Raji (cell line): Measurements from ENCODE around the gene DMBX1.

Experiments used
- POLR2A ChIP-seq: IDR thresholded peaks from 2 replicates; pipeline ENCODE4 v1.6.1; 2011; ENCODE audit warnings: low read depth, low read length, control low read depth; ENCODE audit not compliant: insufficient read depth

Gene DMBX1

DNA sequence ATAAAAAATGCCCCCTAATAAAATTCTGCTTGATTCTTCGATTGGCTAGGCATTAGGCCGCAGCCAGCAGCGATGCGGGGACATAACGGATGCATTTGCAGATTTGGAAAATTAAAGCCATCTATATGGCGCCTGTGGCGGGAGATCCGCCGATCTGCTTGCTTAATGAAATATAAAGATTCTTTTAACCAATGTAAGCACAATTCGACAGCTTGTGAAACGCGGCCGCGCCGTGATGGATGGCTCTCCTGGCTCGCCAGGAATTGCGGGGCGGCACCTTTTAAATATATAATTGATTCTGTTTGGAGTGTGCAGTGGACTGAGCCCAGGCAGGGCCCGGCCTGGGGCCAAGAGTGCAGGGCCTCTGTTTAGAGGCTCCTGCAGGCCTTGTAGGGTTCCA lies 8.0 kb downstream of the DMBX1 start:
- no peak for TF ChIP-seq POLR2A

DNA sequence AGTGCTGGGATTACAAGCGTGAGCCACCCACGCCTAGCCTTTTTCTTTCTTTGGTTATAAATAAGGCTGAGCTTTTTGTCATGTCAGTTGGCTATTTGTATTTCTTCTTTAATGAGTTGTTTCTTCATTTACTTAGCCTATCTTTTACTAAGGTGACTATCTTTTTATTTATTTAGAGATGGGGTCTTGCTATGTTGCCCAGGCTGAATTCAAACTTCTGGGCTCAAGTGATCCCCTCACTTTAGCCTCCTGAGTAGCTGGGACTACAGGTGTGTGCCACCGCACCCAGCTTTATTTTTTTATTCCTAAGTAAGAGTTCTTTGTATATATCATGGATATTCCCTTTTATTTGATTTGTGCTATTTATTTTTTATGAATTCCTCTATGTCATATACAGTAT lies 11.9 kb downstream of the DMBX1 start:
- TF ChIP-seq POLR2A: no peak

DNA sequence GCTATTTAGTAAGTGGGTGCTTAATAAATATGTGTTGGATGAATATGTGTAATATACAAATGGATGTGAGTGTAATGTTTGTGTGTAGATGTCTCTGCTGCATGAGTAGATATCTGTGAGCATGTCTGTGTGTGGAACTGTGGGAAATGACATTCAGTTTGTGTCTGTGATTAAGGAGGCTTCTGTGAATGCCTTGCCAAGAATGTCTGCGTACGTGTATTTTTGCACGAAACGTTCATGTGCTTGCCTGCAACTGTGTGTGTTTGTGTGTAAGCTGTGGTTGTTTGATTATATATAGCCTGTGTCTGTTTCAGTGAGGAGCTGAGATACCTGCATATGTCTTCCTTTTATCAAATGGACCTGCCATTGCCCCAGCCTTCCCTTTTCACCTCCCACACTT lies 13.8 kb downstream of the DMBX1 start:
- no peak for TF ChIP-seq POLR2A

DNA sequence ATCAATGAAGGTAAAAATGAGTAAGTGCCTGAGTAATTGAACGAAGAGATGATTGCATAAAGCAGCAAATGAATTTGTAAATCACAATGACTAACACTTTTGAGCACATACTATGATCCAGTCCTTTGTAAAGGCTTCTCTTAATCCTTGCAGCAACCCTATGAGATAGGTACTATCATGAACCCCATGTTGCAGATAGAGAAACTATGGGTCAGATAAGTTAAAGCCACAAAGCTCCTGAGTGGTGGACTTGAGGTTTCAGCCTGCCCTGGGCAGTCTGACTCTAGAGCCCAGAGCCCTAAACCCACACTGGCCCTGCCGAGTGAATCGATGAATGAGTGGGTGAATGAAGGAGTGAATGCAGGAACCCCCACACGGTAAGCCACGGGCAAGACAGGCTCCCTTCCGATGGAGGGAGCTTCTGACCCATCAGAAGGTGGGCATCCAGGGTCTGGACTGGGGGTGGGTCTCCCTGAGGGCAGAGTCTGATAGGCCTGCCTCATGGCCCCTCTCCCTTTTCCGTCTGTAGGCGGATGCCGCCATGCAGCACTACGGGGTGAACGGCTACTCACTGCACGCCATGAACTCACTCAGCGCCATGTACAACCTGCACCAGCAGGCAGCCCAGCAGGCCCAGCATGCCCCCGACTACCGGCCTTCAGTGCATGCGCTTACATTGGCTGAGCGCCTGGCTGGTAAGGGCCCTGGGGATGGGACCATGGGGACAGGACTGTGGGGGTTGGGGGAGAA lies 17.0 kb downstream of the DMBX1 start:
- no peak for TF ChIP-seq POLR2A

DNA sequence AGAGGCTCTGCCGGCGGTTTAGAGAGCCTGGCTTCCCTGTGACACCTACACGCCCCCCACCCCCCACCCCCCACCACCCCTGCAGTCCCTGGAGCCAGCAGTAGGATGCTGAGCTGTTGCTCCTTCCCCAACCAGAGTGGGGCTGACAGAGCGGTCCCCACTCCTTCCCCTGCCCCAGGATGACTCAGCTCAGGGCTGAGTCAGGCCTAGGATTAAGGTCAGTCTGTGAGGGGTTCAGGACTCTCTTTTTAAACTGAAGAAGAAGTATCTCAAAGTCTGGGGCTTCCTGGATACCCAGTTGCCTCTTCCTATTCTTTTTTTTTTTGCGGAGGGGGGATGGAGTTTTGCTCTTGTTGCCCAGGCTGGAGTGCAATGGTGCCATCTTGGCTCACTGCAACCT lies 19.1 kb downstream of the DMBX1 start:
- TF ChIP-seq POLR2A: no peak

DNA sequence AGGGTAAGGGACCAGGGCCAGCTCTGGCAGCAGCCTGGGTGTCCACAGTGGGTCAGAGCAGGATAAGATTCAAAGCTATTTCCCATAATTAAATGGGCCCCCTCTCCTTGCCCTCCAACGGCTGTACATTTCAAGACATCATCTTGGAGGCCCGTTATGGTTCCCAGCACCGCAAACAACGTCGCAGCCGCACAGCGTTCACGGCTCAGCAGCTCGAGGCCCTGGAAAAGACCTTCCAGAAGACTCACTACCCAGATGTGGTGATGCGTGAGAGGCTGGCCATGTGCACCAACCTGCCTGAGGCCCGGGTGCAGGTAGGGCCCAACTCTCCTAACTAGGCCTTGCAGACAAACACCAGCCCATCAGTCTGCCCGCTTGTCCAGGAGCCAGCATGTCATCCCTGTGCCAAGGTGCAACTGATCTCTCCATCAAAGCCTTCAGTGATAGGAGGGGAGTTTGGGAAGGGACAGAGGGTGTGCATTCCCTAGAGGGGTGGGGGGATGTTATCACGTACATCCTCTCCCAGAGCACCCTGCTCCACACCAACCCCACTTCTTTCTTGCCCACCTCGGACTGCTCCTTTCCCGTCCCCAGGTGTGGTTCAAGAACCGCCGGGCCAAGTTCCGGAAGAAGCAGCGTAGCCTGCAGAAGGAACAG lies 20.8 kb downstream of the DMBX1 start:
- no peak for TF ChIP-seq POLR2A

DNA sequence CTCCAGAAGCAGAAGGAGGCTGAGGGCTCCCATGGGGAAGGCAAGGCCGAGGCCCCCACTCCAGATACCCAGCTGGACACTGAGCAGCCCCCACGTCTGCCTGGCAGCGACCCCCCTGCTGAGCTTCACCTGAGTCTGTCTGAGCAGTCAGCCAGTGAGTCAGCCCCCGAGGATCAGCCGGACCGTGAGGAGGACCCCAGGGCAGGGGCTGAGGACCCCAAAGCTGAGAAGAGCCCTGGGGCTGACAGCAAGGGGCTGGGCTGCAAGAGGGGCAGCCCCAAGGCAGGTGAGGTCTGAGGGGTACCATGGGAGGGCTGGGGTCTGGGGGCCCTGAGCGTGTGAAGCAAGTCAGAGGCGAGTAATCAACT lies 21.3 kb downstream of the DMBX1 start:
- no peak for TF ChIP-seq POLR2A

DNA sequence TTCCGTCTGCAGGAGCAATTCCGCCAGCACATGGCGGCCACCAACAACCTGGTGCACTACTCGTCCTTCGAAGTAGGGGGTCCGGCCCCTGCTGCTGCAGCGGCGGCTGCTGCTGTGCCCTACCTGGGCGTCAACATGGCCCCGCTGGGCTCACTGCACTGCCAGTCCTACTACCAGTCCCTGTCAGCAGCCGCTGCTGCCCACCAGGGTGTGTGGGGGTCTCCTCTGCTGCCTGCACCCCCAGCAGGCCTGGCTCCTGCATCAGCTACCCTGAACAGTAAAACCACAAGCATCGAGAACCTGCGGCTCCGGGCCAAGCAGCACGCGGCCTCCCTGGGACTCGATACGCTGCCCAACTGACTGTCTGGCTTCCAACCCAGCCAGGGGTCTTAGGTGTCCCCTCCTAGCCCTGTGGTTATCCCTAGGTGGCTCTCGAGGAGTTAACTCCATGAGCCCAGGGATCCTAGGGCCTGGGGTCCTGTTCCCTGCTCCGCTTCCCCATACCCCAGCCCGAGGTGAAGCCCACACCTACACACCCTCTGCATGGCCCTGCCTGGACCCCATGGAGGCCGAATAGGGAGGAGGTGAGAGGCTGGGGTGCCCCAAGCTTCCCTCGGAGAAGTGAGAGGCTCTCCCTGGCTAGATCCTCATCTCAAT lies 22.6 kb downstream of the DMBX1 start:
- no peak for TF ChIP-seq POLR2A

DNA sequence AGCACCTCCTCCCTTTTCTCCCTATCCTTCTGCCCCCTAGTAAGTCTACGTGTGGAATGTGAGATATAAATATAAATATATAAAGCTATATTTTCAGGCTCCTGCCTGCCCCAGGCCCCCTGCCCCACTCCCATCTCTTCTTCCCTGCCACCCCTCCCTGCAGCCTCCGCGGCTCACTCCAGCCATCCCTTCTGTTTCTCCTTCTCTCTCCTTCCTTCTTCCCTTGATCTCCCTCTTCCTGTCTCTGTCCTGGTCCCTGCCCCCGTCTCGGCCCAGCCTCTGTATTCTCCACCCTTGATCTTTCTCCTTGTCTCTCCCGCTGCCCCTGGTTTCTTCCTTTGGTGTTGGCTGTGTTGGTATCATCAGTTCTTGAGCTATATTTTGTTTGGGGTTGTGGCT lies 23.2 kb downstream of the DMBX1 start:
- no peak for TF ChIP-seq POLR2A

DNA sequence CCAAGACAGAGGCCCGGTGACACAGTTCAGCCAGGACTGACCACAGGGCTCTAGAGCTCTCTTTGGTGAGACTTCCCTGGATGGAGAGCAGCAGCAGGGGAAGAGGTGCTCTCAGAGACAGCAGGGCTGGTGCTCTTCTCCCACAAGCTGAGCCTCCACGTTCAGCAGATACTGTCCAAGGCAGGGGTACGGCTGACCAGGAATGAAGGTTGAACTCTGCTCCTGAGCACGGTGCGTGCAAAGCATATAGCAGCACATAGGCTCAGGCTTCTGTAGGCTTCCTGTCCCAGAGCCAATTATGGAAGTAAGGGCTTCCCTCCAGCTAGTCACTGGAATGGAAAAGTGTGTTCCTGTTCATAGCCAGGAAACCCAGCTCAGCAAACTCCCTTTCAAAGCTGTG lies 23.9 kb downstream of the DMBX1 start:
- no peak for TF ChIP-seq POLR2A

DNA sequence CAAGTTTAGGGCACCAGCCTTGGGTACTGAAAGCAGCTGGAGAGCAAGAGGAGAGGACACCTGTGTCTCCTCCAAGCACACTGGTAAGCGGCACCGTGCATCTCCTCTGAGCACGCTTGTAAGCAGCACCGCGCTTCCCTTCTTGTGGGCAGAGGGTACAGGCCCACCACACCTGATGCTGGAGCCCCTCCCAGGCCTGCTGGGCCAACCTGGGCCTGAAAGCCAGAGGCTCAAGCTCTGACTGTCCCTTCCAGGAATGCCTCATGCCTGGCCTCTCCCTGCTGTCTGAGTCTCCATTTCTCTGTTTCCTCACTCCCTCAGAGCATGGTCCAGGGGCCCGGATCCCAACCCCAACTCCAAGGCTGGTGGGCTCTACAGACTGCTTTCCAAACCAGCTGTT lies 25.9 kb downstream of the DMBX1 start:
- no peak for TF ChIP-seq POLR2A

DNA sequence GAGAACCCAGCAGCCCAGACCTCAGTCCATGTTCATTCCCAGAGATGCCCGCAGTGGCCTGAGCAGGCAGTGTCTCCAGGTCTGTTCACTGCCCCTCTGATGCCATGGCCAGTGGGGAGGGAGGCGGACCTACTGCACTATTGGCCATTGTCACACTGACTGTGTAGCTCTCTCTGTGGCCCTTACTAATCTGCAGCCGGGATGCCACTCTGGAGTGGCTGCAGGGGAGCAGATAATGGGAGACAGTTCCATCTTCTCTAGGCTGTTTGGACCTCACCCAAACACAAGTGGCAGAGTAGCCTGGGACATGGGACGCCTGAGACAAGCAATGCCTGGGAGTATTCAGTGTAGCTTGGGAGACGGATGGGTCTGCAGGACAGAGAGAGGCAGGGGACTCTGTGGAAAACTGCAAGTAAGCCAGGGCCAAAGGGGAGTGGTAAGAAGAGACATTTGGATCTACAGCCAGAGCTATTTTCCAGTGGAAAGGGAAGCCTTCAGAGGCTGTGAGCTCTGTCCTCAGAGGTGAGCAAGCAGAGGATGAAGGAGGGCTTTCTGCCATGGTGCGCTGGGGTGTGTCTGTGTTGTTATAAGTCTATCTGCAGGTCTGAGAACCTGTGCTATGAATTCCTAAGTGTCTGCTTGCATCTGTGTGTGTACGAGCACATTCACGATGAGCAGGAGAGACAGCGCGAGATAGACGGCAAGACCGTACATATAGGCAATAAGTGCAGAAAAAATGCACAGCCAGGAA lies 26.7 kb downstream of the DMBX1 start:
- TF ChIP-seq POLR2A: no peak

DNA sequence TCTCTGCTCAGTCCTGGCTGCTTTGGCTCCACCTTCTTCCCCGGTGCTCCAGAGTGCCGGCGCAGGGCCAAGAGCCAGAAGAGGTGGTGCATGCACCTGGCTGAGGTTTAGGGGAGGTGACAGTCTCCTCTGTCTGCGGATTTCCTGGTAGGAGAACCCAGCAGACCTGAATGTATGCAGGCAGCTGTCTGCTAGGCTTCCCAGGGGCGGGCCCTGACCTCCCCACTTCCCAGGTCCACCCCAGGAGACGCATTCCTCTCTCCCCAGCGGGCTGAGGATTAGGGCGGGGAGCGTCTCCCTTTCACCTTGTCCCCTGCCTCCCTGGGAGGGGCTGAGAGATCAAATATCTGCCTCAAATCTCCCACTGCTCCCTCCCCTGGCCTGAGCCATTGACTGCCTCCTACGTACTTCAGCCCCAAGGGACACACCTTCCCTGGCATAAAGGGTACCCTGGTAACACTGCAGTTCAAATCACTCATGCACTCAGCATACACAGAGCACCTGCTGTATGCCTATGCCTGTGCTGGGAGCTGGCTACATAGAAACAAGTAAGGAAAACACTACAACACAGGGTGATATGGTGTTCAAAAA lies 27.5 kb downstream of the DMBX1 start:
- no peak for TF ChIP-seq POLR2A

DNA sequence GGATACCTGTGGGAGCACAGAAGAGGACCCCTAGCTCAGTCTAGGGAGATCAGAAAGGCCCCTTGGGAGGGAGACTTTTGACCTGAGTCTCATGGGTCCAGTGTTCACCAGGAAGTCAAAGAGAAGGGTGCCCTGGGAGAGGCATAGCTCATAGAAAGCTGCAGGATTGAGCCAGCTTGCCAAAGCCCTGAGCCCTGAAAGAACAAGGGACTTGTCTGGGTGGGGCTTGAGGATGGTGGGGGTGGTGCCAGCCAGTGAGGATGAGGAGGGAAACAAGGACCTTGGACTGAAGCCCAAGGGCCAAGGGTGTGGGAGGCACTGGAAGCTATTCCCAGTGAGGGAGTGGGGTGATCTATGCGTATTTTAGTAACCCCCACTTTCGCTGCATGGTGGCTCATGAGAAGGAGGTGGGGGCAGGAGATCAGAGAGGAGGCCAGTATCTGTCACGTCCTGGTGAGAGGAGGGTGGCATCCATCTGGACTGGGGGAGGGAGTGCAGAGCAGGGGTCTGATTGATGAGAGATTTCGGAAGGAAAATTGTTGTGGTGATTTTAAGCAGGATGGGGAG lies 28.4 kb downstream of the DMBX1 start:
- TF ChIP-seq POLR2A: no peak

DNA sequence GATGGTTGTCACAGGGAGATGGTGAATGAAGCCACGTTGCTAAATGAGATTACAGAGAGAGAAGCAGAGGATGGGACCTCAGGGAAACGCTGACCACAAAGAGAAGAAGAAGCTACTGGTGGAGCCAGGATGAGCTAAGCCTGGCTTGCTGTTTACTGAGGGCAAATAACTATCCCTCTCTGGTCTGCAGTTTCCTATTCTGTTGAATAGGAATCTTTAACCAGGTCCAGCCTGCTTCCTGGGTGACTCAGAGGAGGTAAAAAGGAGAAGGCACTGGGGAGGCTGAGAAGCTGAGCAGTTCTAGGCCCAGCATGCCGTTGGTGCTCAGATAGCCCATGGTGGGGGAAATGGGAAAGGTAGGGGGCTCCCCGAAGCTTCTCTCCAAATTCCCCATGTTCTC lies 29.6 kb downstream of the DMBX1 start:
- TF ChIP-seq POLR2A: no peak
